ENCODE data around the gene TPO.

Gene TPO

DNA sequence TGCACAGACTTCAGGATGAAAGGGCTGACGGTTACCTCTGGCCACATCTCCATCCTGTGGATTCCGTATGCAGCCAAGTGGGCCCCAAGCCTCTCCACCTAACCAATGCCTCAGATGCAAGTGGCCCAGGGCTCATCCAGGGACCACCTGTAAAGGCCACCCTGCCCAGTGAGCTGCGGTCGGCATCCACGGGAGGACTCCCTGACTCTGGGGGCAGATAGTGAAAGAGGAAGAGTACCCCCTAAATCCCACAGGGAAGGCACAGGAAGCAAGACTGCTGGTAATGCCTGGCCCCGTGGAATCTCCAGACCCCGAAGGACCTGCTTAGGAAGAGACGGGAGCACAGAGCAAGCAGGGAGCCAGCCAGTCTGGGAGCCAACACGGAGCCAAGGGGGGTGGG lies 11.2 kb upstream of the TPO start:
- Histone ChIP-seq H3K27ac (no peak overlapping the region), H3K4me1 (no peaks in the 10 kb centered on the region), H3K27me3 (ENCODE audit: control insufficient read depth, insufficient read depth, low read length) (no peaks in the 10 kb centered on the region), H3K9me3 (ENCODE audit: control insufficient read depth, low read length) (no peaks in the 10 kb centered on the region), H3K4me2 (ENCODE audit: low read length) (no peak overlapping the region), H3K36me3 (ENCODE audit: control insufficient read depth, insufficient read depth, low read length) (no peaks in the 10 kb centered on the region), H3K79me2 (no peaks in the 10 kb centered on the region), H3K4me3 (ENCODE audit: low read depth, low read length) (no peak overlapping the region), H2AFZ (no peak overlapping the region), H3K9ac (no peak overlapping the region)
- TF ChIP-seq, protein P1, sequence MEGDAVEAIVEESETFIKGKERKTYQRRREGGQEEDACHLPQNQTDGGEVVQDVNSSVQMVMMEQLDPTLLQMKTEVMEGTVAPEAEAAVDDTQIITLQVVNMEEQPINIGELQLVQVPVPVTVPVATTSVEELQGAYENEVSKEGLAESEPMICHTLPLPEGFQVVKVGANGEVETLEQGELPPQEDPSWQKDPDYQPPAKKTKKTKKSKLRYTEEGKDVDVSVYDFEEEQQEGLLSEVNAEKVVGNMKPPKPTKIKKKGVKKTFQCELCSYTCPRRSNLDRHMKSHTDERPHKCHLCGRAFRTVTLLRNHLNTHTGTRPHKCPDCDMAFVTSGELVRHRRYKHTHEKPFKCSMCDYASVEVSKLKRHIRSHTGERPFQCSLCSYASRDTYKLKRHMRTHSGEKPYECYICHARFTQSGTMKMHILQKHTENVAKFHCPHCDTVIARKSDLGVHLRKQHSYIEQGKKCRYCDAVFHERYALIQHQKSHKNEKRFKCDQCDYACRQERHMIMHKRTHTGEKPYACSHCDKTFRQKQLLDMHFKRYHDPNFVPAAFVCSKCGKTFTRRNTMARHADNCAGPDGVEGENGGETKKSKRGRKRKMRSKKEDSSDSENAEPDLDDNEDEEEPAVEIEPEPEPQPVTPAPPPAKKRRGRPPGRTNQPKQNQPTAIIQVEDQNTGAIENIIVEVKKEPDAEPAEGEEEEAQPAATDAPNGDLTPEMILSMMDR (IDR thresholded peaks at IDR 0.05) = no peak

DNA sequence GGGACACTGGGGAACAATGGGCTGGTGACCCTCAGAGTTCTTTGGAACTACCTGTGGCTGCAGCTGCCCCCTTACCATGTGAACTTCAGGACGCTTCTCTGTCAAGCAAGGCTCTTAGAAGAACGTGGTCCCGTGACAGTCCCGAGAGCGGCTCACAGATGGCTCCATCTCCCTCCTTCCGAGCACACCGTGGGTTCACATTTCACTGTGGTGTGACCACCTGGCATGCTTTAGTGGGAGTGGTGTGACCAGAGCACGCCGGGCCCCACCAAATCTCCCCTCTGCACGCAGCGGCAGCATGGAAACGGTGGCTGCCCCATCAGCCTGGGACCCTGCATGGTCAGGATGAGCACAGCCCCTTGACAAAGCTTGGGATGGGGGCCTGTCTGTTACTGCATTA lies 9.7 kb upstream of the TPO start:
- Histone ChIP-seq H3K9ac (no peak overlapping the region), H3K4me3 (ENCODE audit: low read depth, low read length) (no peak overlapping the region), H3K4me2 (ENCODE audit: low read length) (no peak overlapping the region), H3K27ac (no peak overlapping the region), H3K4me1 (no peaks in the 10 kb centered on the region), H3K79me2 (no peaks in the 10 kb centered on the region), H3K27me3 (ENCODE audit: control insufficient read depth, insufficient read depth, low read length) (no peaks in the 10 kb centered on the region), H3K9me3 (ENCODE audit: control insufficient read depth, low read length) (no peaks in the 10 kb centered on the region), H2AFZ (no peak overlapping the region), H3K36me3 (ENCODE audit: control insufficient read depth, insufficient read depth, low read length) (no peaks in the 10 kb centered on the region)
- TF ChIP-seq, protein P1 (IDR thresholded peaks at IDR 0.05) = no peak

DNA sequence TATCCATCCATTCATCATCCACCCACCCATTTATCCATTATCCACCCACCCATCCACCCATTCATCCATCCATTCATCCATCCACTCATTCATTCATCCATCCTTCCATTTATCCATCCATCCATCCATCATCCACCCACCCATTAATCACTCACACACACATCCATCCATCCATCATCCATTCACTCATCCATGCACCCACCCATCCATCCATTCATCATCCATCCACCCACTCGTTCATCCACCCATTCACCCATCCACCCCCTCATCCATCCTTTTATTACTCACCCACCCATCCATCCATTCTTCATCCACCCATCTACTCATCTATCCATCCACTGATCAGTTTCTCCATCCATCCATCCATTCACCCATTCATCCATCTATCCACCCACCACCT lies 8.1 kb upstream of the TPO start:
- H2AFZ ChIP-seq = no peak overlapping the region
- no peaks in the 10 kb centered on the region for H3K79me2 ChIP-seq
- no peak overlapping the region for H3K4me2 ChIP-seq (ENCODE audit: low read length)
- H3K4me1 ChIP-seq = no peaks in the 10 kb centered on the region
- H3K9me3 ChIP-seq (ENCODE audit: control insufficient read depth, low read length) = no peaks in the 10 kb centered on the region
- no peak overlapping the region for H3K9ac ChIP-seq
- H3K27me3 ChIP-seq (ENCODE audit: control insufficient read depth, insufficient read depth, low read length) = no peaks in the 10 kb centered on the region
- no peak overlapping the region for H3K4me3 ChIP-seq (ENCODE audit: low read depth, low read length)
- no peak overlapping the region for H3K27ac ChIP-seq
- H3K36me3 ChIP-seq (ENCODE audit: control insufficient read depth, insufficient read depth, low read length) = no peaks in the 10 kb centered on the region
- TF ChIP-seq, protein P1 (IDR thresholded peaks at IDR 0.05) = no peak

DNA sequence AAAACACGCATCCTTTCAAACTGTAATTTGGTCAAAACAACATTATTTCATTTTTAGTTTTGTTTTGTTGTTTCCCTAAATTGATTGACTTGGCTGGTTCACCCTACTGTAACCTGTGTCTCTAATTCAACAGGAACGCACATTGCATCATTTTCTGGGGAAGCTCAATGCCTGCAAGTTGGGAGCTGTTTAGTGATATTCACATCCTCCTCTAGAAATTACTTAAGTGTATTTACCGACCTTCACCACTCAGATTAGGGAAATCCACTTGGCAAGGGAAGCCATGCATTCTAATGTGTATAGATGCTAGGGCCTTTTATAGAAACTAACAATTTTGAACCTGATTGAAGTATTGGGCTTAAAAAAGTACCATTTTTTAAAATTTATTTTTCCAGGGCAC lies 7.3 kb upstream of the TPO start:
- no peaks in the 10 kb centered on the region for H3K36me3 ChIP-seq (ENCODE audit: control insufficient read depth, insufficient read depth, low read length)
- no peak overlapping the region for H2AFZ ChIP-seq
- no peak overlapping the region for H3K4me2 ChIP-seq (ENCODE audit: low read length)
- H3K4me3 ChIP-seq (ENCODE audit: low read depth, low read length) = no peak overlapping the region
- no peak overlapping the region for H3K27ac ChIP-seq
- TF ChIP-seq, protein P1 (IDR thresholded peaks at IDR 0.05) = no peak
- H3K4me1 ChIP-seq = no peaks in the 10 kb centered on the region
- no peak overlapping the region for H3K9ac ChIP-seq
- no peaks in the 10 kb centered on the region for H3K79me2 ChIP-seq
- H3K9me3 ChIP-seq (ENCODE audit: control insufficient read depth, low read length) = no peaks in the 10 kb centered on the region
- no peaks in the 10 kb centered on the region for H3K27me3 ChIP-seq (ENCODE audit: control insufficient read depth, insufficient read depth, low read length)

DNA sequence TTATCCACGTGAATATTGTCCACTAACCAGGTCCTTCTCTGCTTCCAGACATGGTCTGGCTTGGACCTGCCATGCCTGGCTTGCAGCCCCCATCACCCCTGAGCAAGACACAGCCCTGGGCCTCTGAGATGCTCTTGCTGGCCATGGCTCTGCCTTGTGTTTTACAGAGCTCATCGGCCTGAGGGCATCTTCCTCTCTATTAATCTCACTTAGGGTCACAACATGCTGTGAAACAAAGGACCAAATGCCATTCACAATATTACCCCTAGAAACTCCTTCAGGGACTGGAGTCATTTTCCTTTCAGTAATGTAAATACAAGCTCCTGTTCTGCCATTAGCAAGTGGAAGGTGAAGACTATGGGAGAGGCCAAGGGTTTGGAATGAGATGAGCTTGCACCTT lies 6.8 kb upstream of the TPO start:
- no peaks in the 10 kb centered on the region for H3K9me3 ChIP-seq (ENCODE audit: control insufficient read depth, low read length)
- no peak overlapping the region for H3K4me3 ChIP-seq (ENCODE audit: low read depth, low read length)
- H3K27me3 ChIP-seq (ENCODE audit: control insufficient read depth, insufficient read depth, low read length) = no peaks in the 10 kb centered on the region
- H3K9ac ChIP-seq = no peak overlapping the region
- no peaks in the 10 kb centered on the region for H3K4me1 ChIP-seq
- TF ChIP-seq, protein P1 (IDR thresholded peaks at IDR 0.05) = no peak
- H3K79me2 ChIP-seq = no peaks in the 10 kb centered on the region
- no peak overlapping the region for H3K27ac ChIP-seq
- H2AFZ ChIP-seq = no peak overlapping the region
- no peaks in the 10 kb centered on the region for H3K36me3 ChIP-seq (ENCODE audit: control insufficient read depth, insufficient read depth, low read length)
- H3K4me2 ChIP-seq (ENCODE audit: low read length) = no peak overlapping the region

Measured in parathyroid adenoma (tissue), 2 donors.